Measurements from ENCODE around the gene ULBP1. TPM values are rescaled to one million over a fixed set of nuclear protein-coding genes. Genes with fewer than 3 reads are reported as not detected.

The ULBP1 gene
- total and polyA plus RNA-seq, 2 donors from 2014 or later: 0.47 to 0.72 TPM

DNA sequence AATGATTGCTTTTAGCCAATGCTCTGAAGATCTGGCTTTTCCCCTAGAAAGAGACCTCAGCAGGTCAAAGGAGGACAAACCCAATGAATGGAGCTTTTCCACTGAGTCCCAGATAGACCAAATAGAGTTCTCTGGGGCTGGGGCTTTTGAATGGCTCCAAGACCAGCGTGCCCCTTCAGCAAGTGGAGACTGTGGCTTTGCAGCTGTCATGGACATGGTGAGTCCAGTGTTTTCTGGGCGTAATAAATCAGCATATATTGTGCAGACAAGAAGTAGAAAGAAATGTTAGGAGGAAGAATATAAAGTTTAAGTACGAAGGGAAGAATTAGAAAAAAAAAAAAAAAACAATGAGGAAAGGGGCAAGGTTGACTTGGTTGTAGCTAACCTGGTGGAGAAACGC, 28.1 kb downstream of the ULBP1 start:
- H3K36me3 ChIP-seq (ENCODE audit: control insufficient read depth in 2 of 3, insufficient read depth in 3 of 3, low read length in 3 of 3): no peaks in the 10 kb centered on the region
- H3K4me1 ChIP-seq (ENCODE audit: control insufficient read depth in 2 of 3, insufficient read depth in 2 of 3, low read depth in 1 of 3, low read length in 3 of 3): peaks cover 0 to 9% (median 2%) of the 10 kb centered on the region in 3 donors
- intact Hi-C loops (cut with DNase I): no loop called here
- TF ChIP-seq, protein P1, sequence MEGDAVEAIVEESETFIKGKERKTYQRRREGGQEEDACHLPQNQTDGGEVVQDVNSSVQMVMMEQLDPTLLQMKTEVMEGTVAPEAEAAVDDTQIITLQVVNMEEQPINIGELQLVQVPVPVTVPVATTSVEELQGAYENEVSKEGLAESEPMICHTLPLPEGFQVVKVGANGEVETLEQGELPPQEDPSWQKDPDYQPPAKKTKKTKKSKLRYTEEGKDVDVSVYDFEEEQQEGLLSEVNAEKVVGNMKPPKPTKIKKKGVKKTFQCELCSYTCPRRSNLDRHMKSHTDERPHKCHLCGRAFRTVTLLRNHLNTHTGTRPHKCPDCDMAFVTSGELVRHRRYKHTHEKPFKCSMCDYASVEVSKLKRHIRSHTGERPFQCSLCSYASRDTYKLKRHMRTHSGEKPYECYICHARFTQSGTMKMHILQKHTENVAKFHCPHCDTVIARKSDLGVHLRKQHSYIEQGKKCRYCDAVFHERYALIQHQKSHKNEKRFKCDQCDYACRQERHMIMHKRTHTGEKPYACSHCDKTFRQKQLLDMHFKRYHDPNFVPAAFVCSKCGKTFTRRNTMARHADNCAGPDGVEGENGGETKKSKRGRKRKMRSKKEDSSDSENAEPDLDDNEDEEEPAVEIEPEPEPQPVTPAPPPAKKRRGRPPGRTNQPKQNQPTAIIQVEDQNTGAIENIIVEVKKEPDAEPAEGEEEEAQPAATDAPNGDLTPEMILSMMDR (IDR thresholded peaks at IDR 0.05; ENCODE audit: borderline replicate concordance, extremely low read depth, insufficient read depth): no peak
- FAIRE-seq (no peak), DNase-seq (no peak)
- no peak overlapping the region for H3K4me3 ChIP-seq (ENCODE audit: low read length in 3 of 3)
- H3K9ac ChIP-seq (ENCODE audit: low read length in 3 of 3): no peak overlapping the region
- H3K9me3 ChIP-seq (ENCODE audit: control insufficient read depth in 2 of 3, insufficient read depth in 1 of 3, low read length in 3 of 3): peaks cover 0 to 16% (median 0%) of the 10 kb centered on the region in 3 donors
- no peak overlapping the region for H3K27ac ChIP-seq (ENCODE audit: low read depth in 2 of 2, low read length in 2 of 2)
- peaks cover 58% of the 10 kb centered on the region for H3K27me3 ChIP-seq (ENCODE audit: control insufficient read depth, insufficient read depth, low read length)

DNA sequence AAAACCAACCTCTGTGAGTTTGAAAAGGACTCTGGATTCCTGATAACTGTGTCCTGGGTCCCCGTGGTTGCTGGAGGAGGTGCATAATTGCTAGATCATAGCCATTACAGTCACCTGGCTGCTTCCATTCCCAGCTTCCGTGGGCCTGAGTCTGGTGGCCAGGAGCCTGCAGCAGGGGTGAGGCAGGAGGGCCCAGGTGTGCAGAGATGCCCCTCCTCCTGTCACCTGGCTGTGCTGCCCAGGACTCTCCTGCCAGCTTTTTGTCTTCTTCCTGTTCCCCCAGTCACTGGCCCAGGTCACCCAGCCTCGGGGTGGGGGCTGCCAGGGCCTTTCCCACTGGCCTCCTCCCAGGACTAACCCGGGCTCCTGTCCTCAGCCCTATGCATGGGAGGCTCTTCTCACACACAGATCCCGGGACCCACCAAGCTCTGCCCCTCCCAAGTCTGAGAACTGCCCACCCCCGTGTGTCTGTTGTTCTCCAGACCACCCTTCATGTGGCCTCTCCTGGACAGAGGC, 31.6 kb downstream of the ULBP1 start:
- intact Hi-C loops (cut with DNase I): no loop called here
- Histone ChIP-seq H3K9me3 (ENCODE audit: control insufficient read depth in 2 of 3, insufficient read depth in 1 of 3, low read length in 3 of 3) (no peaks in the 10 kb centered on the region), H3K27ac (ENCODE audit: low read depth in 2 of 2, low read length in 2 of 2) (no peak overlapping the region), H3K27me3 (ENCODE audit: control insufficient read depth, insufficient read depth, low read length) (peaks cover 32% of the 10 kb centered on the region), H3K9ac (ENCODE audit: low read length in 3 of 3) (no peak overlapping the region), H3K4me3 (ENCODE audit: low read length in 3 of 3) (no peak overlapping the region), H3K4me1 (ENCODE audit: control insufficient read depth in 2 of 3, insufficient read depth in 2 of 3, low read depth in 1 of 3, low read length in 3 of 3) (peaks cover 0 to 3% (median 0%) of the 10 kb centered on the region in 3 donors), H3K36me3 (ENCODE audit: control insufficient read depth in 2 of 3, insufficient read depth in 3 of 3, low read length in 3 of 3) (no peaks in the 10 kb centered on the region)
- TF ChIP-seq, protein P1 (IDR thresholded peaks at IDR 0.05; ENCODE audit: borderline replicate concordance, extremely low read depth, insufficient read depth): no peak
- FAIRE-seq: no peak
- no peak for DNase-seq

DNA sequence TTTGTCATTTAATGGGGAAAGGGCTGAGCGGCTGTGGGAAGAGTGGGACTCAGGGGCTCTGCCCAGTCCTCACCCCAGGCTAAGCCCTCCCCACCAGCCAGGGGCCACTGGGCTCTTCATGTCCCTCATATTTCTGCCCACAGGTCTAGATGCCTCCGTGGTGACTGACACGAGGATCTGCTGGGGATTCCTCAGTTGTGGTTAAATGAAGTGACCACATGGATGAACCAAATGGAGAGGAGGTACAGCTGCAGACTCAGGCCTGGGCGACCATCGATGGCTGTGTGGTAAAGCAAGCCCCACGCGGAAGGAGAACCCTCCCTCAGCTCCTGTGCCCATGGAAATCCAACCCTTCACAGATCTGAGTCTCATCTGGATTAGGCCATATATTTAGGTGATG, 32.2 kb downstream of the ULBP1 start:
- FAIRE-seq (no peak), DNase-seq (no peak)
- H3K9ac ChIP-seq (ENCODE audit: low read length in 3 of 3): no peak overlapping the region
- H3K9me3 ChIP-seq (ENCODE audit: control insufficient read depth in 2 of 3, insufficient read depth in 1 of 3, low read length in 3 of 3): no peaks in the 10 kb centered on the region
- H3K27ac ChIP-seq (ENCODE audit: low read depth in 2 of 2, low read length in 2 of 2): no peak overlapping the region
- TF ChIP-seq, protein P1 (IDR thresholded peaks at IDR 0.05; ENCODE audit: borderline replicate concordance, extremely low read depth, insufficient read depth): no peak
- no peaks in the 10 kb centered on the region for H3K4me1 ChIP-seq (ENCODE audit: control insufficient read depth in 2 of 3, insufficient read depth in 2 of 3, low read depth in 1 of 3, low read length in 3 of 3)
- intact Hi-C loops (cut with DNase I): no loop called here
- H3K36me3 ChIP-seq (ENCODE audit: control insufficient read depth in 2 of 3, insufficient read depth in 3 of 3, low read length in 3 of 3): no peaks in the 10 kb centered on the region
- no peak overlapping the region for H3K4me3 ChIP-seq (ENCODE audit: low read length in 3 of 3)
- peaks cover 28% of the 10 kb centered on the region for H3K27me3 ChIP-seq (ENCODE audit: control insufficient read depth, insufficient read depth, low read length)

DNA sequence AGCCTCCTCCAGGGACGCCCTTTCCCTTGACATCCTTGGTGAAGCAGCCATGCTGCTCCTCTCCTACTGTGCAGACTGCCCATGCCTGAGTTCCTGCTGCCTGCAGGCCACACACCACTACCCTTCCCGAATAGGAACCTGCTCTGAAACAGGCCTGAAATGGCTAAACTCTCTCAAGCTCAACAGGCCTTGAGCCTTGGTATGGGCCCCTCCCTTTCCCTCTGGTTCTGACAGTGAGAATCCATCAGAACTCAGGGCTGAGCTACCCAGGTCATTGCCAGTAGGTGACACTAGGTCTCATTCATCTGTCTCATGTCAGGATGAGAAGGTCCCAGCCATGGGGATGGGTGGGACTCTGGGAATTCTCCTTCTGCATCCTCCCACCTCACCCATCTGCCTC, 35.9 kb downstream of the ULBP1 start:
- TF ChIP-seq, protein P1 (IDR thresholded peaks at IDR 0.05; ENCODE audit: borderline replicate concordance, extremely low read depth, insufficient read depth): no peak
- Histone ChIP-seq H3K36me3 (ENCODE audit: control insufficient read depth in 2 of 3, insufficient read depth in 3 of 3, low read length in 3 of 3) (no peaks in the 10 kb centered on the region), H3K4me3 (ENCODE audit: low read length in 3 of 3) (no peak overlapping the region), H3K4me1 (ENCODE audit: control insufficient read depth in 2 of 3, insufficient read depth in 2 of 3, low read depth in 1 of 3, low read length in 3 of 3) (peaks cover 0 to 3% (median 0%) of the 10 kb centered on the region in 3 donors), H3K27me3 (ENCODE audit: control insufficient read depth, insufficient read depth, low read length) (no peaks in the 10 kb centered on the region), H3K9ac (ENCODE audit: low read length in 3 of 3) (no peak overlapping the region), H3K9me3 (ENCODE audit: control insufficient read depth in 2 of 3, insufficient read depth in 1 of 3, low read length in 3 of 3) (no peaks in the 10 kb centered on the region), H3K27ac (ENCODE audit: low read depth in 2 of 2, low read length in 2 of 2) (no peak overlapping the region)
- no peak for FAIRE-seq
- no peak for DNase-seq
- intact Hi-C loops (cut with DNase I): no loop called here
